Stimulated activated CD4-positive, alpha-beta T cell treated with anti-CD3 and anti-CD28 coated beads, Interleukin-4, amount 100 ng/mL, for 4 hours (primary cell): ENCODE measurements around the gene TXNDC11.

ENCODE experiments used
- DNase-seq, 2 experiments: peaks; one replicate each; pipeline ENCODE4 v3.0.0-alpha.2; 2020

TXNDC11 gene

GRCh38 chr16:11673091-11674000, 69.3 kb downstream of the TXNDC11 start:
- DNase-seq: no peak

- DNase-seq: no peak
These were observed 70.2 kb downstream of the TXNDC11 start for GRCh38 chr16:11672206-11673090.

DNA sequence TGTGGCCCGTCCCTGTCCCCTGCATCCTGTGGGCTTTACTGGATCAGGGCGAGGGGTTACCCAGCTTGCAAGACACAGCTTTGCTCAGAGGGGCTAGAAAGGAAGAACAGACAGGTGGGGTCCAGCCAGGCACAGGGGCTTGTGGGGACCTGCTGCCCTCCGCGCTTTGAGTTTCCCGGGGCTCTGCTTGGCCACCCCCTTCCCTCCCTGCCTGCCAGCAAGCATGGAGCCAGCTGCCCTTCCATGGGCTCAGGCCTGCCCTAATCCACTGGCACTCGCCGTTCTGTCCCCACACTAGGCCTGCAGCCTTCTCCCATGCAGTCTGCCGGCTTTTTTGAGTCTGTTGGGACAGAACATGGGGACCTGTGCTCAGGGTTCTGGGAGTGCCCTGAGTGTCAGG, 71.0 kb downstream of the TXNDC11 start:
- DNase-seq: no peak

- DNase-seq: no peak
These were observed 71.4 kb downstream of the TXNDC11 start for GRCh38 chr16:11671271-11671670.

DNA sequence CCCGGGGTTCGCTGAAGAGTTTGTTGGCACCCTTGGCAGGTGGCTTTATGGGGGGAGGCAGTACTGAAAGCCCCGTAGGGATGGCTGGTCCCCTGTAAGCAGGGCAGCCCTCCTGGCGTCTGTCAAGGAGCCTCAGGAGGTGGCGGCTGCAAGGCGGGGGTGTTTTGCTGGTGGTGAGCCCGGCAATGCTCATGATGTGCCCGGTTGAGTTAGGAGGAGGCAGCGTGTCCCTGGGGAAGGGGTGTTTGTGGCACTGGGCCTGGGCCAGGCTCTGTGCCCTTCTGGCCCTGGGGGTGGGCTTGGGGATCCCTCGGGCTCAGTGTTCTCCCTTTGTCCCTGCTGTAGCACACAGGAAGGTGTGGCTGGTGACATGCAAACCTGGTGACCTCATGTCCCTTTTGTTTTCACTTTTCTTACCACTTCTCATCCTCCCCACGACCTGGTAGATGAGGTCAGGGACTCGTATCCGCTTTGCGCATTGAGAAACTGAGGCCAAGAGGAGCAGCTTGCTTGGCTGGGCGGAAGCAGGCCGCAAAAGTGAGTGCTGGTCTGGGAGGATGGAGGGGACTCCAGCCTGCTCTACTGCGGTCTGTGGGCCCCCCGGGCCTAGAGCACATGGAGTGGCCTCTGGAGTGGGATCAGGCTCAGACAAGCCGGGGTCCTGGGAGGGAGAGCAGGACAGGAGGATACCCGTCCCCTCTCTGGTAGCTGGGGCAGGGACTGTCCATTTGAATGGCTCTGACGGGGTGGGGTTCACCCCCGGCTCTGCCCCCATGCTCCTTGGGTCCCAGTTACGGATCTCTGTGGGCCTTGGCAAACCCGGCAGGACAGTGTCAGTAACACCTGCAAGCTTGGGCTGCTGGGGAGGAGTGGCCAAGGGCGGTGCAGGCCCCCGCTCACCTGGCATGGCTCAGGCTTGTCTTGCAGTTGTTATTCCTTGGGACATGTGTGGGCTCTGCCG, 72.2 kb downstream of the TXNDC11 start:
- DNase-seq: peak in 1 of 2 experiments; percentile 23

DNA sequence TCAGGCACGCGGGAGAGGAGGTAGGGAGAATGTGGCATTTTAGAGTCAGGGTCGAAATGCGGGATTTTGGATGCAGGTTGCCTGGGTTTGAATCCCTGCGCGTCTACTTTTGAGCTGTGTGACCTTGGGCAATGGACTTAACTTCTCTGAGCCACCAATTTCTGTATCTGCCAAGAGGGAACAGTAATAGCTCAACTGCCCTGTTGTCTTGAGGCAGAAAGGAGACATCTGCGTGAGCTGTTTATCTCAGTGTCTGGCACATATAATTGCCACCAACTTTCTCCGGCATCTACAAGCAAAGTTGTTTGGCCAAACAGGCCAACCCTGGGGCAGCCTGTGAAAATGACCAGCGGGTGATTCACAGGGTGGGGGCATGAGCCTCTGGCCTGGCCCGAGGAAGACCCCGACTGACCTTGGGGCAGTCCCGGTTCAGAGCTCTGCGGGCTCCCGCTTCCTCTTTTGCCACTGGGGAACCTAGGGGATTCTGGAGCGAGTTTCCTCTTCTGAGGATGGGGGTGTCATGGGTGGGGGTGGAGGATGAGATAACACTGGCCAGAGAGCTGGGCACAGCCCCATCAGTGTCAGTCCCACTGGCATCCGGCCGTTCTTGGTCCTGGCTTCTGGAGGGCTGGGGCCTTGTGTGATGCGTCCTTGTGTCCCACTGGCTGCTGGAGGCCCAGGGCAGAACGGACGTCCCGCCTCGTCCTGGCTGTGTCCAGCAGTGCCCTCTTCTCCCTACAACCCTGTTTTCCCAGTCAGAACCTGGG, 73.1 kb downstream of the TXNDC11 start:
- DNase-seq: no peak

GRCh38 chr16:11668623-11669379, 73.9 kb downstream of the TXNDC11 start:
- peak in 1 of 2 experiments; percentile 28 for DNase-seq

DNA sequence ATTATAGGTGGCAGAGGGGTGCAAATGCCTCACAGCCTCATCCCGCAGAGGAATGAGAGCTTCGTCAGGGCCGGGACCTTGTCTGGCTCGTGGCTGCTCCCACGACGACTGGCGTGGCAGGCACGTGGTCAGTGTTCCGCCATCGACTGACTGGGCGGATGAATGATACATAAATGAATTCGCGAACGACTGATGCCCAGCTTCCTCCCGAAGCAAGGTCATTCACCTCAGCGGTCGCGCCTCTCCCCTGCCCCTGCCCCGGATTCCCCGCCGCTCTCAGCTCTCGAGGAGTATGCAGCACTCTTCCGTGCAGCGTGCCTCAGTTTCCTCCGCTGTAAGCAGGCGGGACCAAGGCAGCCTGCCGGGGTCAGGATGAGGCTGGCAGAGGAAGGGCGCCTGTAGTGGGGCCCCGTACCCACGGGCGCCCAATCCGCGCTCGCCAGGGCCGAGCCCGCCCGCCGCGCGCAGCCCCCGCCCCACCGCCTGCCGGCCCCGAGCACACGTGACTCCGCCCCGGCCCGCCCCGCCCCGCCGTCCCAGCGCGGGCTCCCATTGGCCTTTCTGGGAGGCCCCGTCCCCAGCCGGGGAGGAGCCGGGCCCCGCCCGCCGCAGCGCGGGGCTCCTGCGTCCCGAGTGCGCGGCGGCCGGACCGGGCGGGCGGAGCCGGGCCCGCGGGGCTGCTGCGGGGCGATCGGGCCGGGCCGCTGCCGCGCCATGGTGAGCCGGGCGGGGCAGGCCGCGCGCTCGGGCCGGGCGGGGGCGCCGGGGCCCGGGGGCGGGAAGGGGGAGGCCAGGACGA, 74.6 kb downstream of the TXNDC11 start, which contains the start of gene SNN:
TSS of gene SNN (plus strand) at position 632 of the 799 bp plus-strand sequence. CDS start 7,605 bp downstream, outside the sequence.
- DNase-seq: peak; percentile 82 to 90

DNA sequence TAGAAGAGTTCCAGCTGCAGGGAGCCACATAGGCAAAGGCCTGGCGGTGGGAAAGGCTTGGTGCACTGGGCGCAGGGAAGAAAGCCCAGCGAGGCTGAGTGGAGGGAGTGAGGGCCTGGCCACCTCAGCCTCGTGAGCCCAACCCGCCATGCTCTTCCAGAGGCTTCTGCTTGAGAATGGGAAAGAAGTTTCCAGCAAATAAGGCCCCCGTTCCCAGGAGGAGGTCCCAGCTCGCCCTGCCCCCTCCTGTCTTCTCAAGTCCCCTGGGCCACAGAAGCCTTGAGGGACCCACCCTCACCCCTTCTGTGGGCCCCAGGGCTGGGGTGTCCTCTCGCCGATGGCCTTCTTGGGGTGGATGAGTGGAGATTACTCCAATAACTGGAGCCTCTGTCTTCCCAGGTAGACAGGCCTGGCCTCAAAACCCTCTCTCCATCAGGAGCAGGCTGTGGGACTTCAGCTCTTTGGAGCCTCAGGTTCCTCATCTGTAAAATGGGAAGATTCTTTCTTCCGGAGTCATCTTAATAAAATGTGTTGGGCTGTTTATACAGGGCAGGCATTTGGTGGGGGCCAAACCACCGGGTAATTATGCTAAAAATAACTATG, 75.3 kb downstream of the TXNDC11 start:
- DNase-seq: no peak

- DNase-seq: no peak
These were observed 76.3 kb downstream of the TXNDC11 start for GRCh38 chr16:11666103-11667055.

DNA sequence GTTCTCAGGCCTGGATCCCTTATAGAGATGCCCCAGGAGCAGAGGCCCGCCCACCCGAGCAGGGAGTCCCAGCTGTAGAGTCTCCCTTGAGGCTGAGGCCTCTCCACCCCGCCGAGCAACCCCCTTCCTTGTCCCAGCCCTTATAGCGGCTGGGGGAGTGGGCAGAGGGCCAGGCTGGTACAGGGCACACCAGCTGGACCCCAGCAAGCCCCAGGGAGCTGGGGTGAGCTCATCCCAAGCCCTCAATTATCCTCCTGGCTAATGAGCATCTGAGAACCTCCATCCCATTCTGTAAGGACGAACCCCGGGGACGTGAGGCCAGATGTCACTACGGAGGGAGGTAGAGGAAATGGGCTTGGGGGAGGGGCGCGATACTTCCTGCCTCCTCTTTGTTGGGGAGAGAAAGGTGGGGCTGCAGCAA, 77.6 kb downstream of the TXNDC11 start:
- DNase-seq: peak in 1 of 2 experiments; percentile 39

GRCh38 chr16:11662582-11662981, 80.1 kb downstream of the TXNDC11 start:
- DNase-seq: no peak

- no peak for DNase-seq
These were observed 82.1 kb downstream of the TXNDC11 start for GRCh38 chr16:11660565-11660964.

DNA sequence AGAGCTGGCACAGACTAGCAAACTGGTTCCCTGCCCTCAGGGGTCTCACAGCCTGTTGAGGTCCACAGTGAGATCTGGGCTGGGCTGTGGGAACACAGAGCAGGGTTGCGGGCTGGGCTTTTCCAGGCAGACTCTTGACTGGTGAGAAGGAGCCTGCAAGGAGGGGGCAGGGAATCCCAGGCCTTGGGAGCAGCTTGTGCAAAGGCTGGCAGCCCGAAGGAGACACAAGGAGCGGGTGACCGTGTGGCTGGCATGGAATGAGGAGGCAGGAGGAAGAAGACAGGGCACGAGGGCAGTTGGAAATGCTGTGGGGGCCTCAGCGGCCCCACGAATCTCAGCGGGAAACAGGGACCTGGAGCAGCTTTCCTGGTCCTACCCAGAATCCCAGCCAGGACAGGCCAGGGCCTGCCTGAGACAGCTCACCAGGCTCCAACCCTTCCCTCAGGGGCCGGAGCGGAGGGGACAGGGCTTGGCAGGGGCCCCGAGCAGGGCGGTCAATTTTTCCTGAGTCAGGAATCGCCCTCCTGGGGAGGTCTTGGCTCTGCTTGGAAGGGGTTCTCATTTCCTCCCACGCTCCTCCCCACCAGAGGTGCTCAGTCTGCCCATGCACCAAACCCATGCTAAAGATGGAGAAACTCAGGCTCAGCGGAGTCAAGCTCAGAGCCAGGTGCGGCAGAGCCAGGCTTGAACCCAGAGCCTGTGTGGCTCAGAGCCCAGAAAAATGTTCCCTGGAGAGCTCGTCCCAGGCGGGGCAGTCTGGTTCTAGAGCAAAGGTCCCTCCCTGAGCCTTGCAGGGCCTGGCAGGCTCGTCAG, 83.6 kb downstream of the TXNDC11 start:
- no peak for DNase-seq

DNA sequence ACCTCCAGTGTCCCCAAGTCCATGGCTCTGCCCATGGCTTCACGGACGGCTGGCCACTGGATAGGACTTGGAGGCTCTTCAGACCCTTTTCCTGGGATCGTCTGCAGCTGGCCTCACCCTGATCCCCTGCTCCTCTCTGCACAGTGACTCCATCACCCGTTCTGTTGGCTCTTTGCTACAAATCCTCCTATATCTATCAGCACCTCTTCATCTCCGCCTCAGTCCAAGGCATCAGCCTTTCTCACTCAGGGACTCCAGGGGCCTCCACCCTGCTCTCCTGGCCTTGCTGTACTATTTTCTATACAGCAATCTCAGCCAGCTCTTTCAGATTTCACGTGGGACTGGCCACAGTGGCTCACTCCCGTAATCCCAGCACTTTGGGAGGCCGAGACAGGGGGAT, 85.1 kb downstream of the TXNDC11 start:
- DNase-seq: no peak

DNA sequence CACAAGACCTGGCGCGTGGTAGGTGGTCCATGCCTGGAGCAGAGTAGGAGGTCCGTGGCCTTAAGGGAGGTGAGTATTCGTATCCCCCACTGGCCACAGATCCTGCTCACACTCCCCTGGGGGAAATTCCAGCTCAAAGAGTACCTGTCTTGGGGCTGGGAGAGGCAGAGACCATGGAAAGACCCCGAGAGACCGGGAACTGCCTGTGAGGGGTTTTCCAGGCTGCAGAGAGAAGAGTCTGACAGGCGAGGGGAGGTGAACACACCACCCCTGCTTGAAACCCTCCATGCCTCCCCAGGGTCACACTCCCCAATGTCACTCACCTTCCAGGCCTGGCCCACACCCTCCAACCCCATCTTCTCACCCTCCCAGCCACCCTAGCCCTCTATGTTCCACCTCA, 87.0 kb downstream of the TXNDC11 start:
- DNase-seq: no peak

DNA sequence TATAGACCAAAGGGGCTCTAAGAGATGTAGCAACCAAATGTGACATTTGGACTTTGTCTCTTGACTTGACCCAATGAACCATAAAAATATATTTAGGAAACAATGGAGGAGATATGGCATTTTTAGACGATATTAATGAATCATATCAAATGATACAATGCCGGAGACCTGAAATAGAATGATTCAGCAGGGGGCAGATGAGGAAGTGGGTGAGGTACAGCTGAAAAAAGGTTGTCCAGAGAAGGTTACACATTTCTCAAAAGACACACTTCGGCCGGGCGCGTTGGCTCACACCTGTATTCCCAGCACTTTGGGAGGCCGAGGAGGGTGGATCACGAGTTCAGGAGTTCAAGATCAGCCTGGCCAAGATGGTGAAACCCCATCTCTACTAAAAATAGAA, 90.9 kb downstream of the TXNDC11 start:
- no peak for DNase-seq
